Mucosa of rectum (tissue), 2 donors: ENCODE data around the gene PAX5.
"Not testable (repeated sequence)": the region's sequence is repeated elsewhere in the genome, so short reads cannot be mapped to it uniquely, and the experiment has no call there.

Experiments used
- H3K27ac ChIP-seq, 2 donors: one replicate each; pipeline ENCODE4 v1.7.0; 2013; ENCODE audit warnings: inconsistent platforms in 2 of 2, low read depth in 2 of 2, low read length in 2 of 2
- H3K27me3 ChIP-seq, 2 donors: one replicate each; pipeline ENCODE4 v1.7.0; 2013; ENCODE audit warnings: low read length in 2 of 2; ENCODE audit not compliant: control insufficient read depth in 2 of 2, insufficient read depth in 2 of 2
- H3K36me3 ChIP-seq, 2 donors: one replicate each; pipeline ENCODE4 v1.7.0; 2013; ENCODE audit warnings: low read length in 2 of 2; ENCODE audit not compliant: control insufficient read depth in 2 of 2, insufficient read depth in 2 of 2
- H3K4me1 ChIP-seq, 2 donors: one replicate each; pipeline ENCODE4 v1.7.0; 2013; ENCODE audit warnings: low read length in 2 of 2, mild to moderate bottlenecking in 1 of 2; ENCODE audit not compliant: control insufficient read depth in 2 of 2, insufficient read depth in 2 of 2
- H3K4me3 ChIP-seq, 2 donors: one replicate each; pipeline ENCODE4 v1.7.0; 2013; ENCODE audit warnings: low read length in 2 of 2
- H3K9ac ChIP-seq, 2 donors: one replicate each; pipeline ENCODE4 v1.7.0; 2013; ENCODE audit warnings: low read length in 2 of 2, low read depth in 1 of 2, mild to moderate bottlenecking in 1 of 2
- H3K9me3 ChIP-seq, 2 donors: one replicate each; pipeline ENCODE4 v1.7.0; 2013; ENCODE audit warnings: low read length in 2 of 2; ENCODE audit not compliant: control insufficient read depth in 2 of 2
- donor health status: healthy.
- donor health status: Normal muscosa, but diverticular disease.

PAX5 gene

GRCh38 chr9:36873247-36873875, 160.7 kb downstream of the PAX5 start:
- Histone ChIP-seq H3K9ac (no peak overlapping the region), H3K4me3 (no peak overlapping the region), H3K27me3 (no peaks in the 10 kb centered on the region), H3K4me1 (peaks cover 0 to 2% of the 10 kb centered on the region in 2 donors), H3K36me3 (no peaks in the 10 kb centered on the region), H3K27ac (no peak overlapping the region), H3K9me3 (no peaks in the 10 kb centered on the region)

GRCh38 chr9:36872641-36873040, 161.4 kb downstream of the PAX5 start:
- H3K27ac ChIP-seq, result no peak overlapping the region
- H3K9me3 ChIP-seq, result no peaks in the 10 kb centered on the region
- peaks cover 5 to 7% of the 10 kb centered on the region in 2 donors for H3K4me1 ChIP-seq
- no peak overlapping the region for H3K9ac ChIP-seq
- H3K27me3 ChIP-seq, result no peaks in the 10 kb centered on the region
- no peaks in the 10 kb centered on the region for H3K36me3 ChIP-seq
- no peak overlapping the region for H3K4me3 ChIP-seq

- H3K36me3 ChIP-seq, result no peaks in the 10 kb centered on the region
- no peaks in the 10 kb centered on the region for H3K9me3 ChIP-seq
- H3K4me1 ChIP-seq, result peaks cover 5 to 16% of the 10 kb centered on the region in 2 donors
- no peak overlapping the region for H3K4me3 ChIP-seq
- H3K27ac ChIP-seq, result no peak overlapping the region
- H3K9ac ChIP-seq, result no peak overlapping the region
- H3K27me3 ChIP-seq, result no peaks in the 10 kb centered on the region
These were observed 162.5 kb downstream of the PAX5 start for GRCh38 chr9:36871606-36872005.

GRCh38 chr9:36870960-36871359, 163.1 kb downstream of the PAX5 start:
- Histone ChIP-seq H3K27ac (no peak overlapping the region), H3K4me3 (no peak overlapping the region), H3K4me1 (peaks cover 5 to 16% of the 10 kb centered on the region in 2 donors), H3K9me3 (no peaks in the 10 kb centered on the region), H3K36me3 (no peaks in the 10 kb centered on the region), H3K9ac (no peak overlapping the region), H3K27me3 (no peaks in the 10 kb centered on the region)

GRCh38 chr9:36869605-36870004, 164.5 kb downstream of the PAX5 start:
- H3K9me3 ChIP-seq, H3K27me3 ChIP-seq, H3K9ac ChIP-seq, H3K4me3 ChIP-seq, H3K36me3 ChIP-seq, H3K27ac ChIP-seq: not testable (repeated sequence)
- peaks cover 5 to 16% of the 10 kb centered on the region in 2 donors for H3K4me1 ChIP-seq

GRCh38 chr9:36868586-36869282, 165.3 kb downstream of the PAX5 start:
- peaks cover 5 to 16% of the 10 kb centered on the region in 2 donors for H3K4me1 ChIP-seq
- H3K36me3 ChIP-seq, result no peaks in the 10 kb centered on the region
- no peak overlapping the region for H3K9ac ChIP-seq
- H3K27ac ChIP-seq, result peak overlapping the region; percentile 13 to 79
- no peaks in the 10 kb centered on the region for H3K27me3 ChIP-seq
- H3K4me3 ChIP-seq, result no peak overlapping the region
- H3K9me3 ChIP-seq, result no peaks in the 10 kb centered on the region

GRCh38 chr9:36867672-36868471, 166.2 kb downstream of the PAX5 start:
- peak overlapping the region; percentile 0 to 35 for H3K4me3 ChIP-seq
- no peaks in the 10 kb centered on the region for H3K27me3 ChIP-seq

GRCh38 chr9:36867241-36867640, 166.8 kb downstream of the PAX5 start:
- peak overlapping the region; percentile 38 to 79 for H3K27ac ChIP-seq
- H3K4me3 ChIP-seq, result peak overlapping the region in 1 of 2 donors; percentile 35
- H3K9ac ChIP-seq, result no peak overlapping the region
- no peaks in the 10 kb centered on the region for H3K36me3 ChIP-seq
- no peaks in the 10 kb centered on the region for H3K9me3 ChIP-seq
- H3K27me3 ChIP-seq, result no peaks in the 10 kb centered on the region
- H3K4me1 ChIP-seq, result peaks cover 5 to 16% of the 10 kb centered on the region in 2 donors

More at GRCh38 chr9:36867672-36868471, 166.2 kb downstream of the PAX5 start:
- H3K4me1 ChIP-seq, result peaks cover 5 to 16% of the 10 kb centered on the region in 2 donors
- no peaks in the 10 kb centered on the region for H3K9me3 ChIP-seq
- H3K36me3 ChIP-seq, result no peaks in the 10 kb centered on the region
- peak overlapping the region; percentile 38 to 79 for H3K27ac ChIP-seq
- peak overlapping the region in 1 of 2 donors; percentile 43 for H3K9ac ChIP-seq

GRCh38 chr9:36866840-36867239, 167.2 kb downstream of the PAX5 start:
- Histone ChIP-seq H3K36me3 (no peaks in the 10 kb centered on the region), H3K27ac (no peak overlapping the region), H3K4me3 (peak overlapping the region in 1 of 2 donors; percentile 6), H3K9ac (no peak overlapping the region), H3K4me1 (peaks cover 5 to 16% of the 10 kb centered on the region in 2 donors), H3K9me3 (no peaks in the 10 kb centered on the region), H3K27me3 (no peaks in the 10 kb centered on the region)
